GM12891 (cell line): ENCODE data around the gene HK1.

Experiments
- PAX5 ChIP-seq: IDR thresholded peaks from 2 replicates; pipeline ENCODE4 v1.6.1; 2011; ENCODE audit warnings: low read length, moderate library complexity, mild to moderate bottlenecking; ENCODE audit not compliant: insufficient read depth, severe bottlenecking
- POLR2A ChIP-seq: IDR thresholded peaks from 2 replicates; pipeline ENCODE4 v1.6.1; 2011; ENCODE audit warnings: low read depth, low read length, control low read depth
- POLR2AphosphoS5 ChIP-seq: IDR thresholded peaks from 2 replicates; pipeline ENCODE4 v1.6.1; 2011; ENCODE audit warnings: low read depth, low read length, control low read depth
- TAF1 ChIP-seq: IDR thresholded peaks from 2 replicates; pipeline ENCODE4 v1.6.1; 2011; ENCODE audit warnings: low read depth, low read length, control low read depth

- TF ChIP-seq POLR2AphosphoS5 (no peak), TAF1 (no peak), PAX5 (no peak), POLR2A (no peak)
These were observed 8.9 kb downstream of the HK1 start for GRCh38 chr10:69287181-69287580.
